Neutrophil (primary cell): ENCODE data around the gene CNTN5.

Experiments used
- H3K27ac ChIP-seq: fragments of 200-600 bp; sonication (generic); 2 replicates; pipeline ENCODE4 v1.5.1; 2016; ENCODE audit warnings: mild to moderate bottlenecking, moderate library complexity
- H3K27me3 ChIP-seq: fragments of 200-600 bp; sonication (generic); 2 replicates; pipeline ENCODE4 v1.6.0; 2016; ENCODE audit warnings: mild to moderate bottlenecking
- H3K36me3 ChIP-seq: fragments of 200-600 bp; sonication (generic); 2 replicates; pipeline ENCODE4 v1.5.1; 2017
- H3K4me1 ChIP-seq, 2 experiments: fragments of 200-600 bp in 1 of 2; sonication (generic) in 1 of 2; 1 replicate in 1 of 2; 2 replicates in 1 of 2; pipeline versions ENCODE4 v1.5.1 to v1.6.1; 2013 to 2016; ENCODE audit warnings: low read depth in 1 of 2, low read length in 1 of 2, mild to moderate bottlenecking in 1 of 2, moderate library complexity in 1 of 2; ENCODE audit not compliant: control insufficient read depth in 1 of 2, insufficient read depth in 1 of 2
- H3K4me3 ChIP-seq, 2 experiments: fragments of 200-600 bp in 1 of 2; sonication (generic) in 1 of 2; 1 replicate in 1 of 2; 2 replicates in 1 of 2; pipeline ENCODE4 v1.5.1; 2013 to 2016; ENCODE audit warnings: low read depth in 1 of 2, low read length in 1 of 2, mild to moderate bottlenecking in 1 of 2, moderate library complexity in 1 of 2
- H3K9me3 ChIP-seq: fragments of 200-600 bp; sonication (generic); 2 replicates; pipeline ENCODE4 v1.5.1; 2016
- TF ChIP-seq, protein P1 (sequence below): fragments of 200-600 bp; sonication (generic); IDR thresholded peaks from 2 replicates; pipeline ENCODE4 v1.5.1; 2016; ENCODE audit warnings: antibody characterized with exemption

CNTN5 gene

DNA sequence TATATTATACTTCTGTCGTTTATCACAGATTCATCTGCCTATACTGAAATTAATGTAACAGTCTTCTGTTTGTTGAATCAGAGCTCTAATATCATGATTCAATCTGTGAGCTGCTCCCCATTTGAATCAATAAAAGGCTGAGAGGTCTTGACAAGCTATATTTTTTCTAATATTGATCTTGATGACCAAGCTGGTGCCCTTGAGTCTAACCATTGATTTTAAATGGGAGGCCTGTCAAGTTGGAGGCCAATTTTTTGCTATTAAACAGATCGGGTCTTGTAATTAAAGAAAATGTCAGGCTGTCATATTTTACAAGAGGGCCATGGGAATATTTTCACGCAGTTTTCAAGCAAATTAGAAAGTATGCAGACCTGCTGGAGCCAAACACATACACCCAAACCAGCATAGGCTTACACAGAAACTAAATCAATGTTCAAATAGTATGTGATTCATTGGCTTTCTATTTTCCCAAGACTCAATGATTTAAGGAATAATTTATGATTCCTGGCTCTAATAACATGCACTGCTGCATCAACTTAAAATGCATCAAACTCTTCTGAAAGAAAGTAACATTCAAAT is 286.9 kb downstream of the CNTN5 start:
- H3K4me3 ChIP-seq, result no peak overlapping the region
- H3K27ac ChIP-seq, result no peak overlapping the region
- H3K4me1 ChIP-seq, result no peaks in the 10 kb centered on the region
- TF ChIP-seq, protein P1, sequence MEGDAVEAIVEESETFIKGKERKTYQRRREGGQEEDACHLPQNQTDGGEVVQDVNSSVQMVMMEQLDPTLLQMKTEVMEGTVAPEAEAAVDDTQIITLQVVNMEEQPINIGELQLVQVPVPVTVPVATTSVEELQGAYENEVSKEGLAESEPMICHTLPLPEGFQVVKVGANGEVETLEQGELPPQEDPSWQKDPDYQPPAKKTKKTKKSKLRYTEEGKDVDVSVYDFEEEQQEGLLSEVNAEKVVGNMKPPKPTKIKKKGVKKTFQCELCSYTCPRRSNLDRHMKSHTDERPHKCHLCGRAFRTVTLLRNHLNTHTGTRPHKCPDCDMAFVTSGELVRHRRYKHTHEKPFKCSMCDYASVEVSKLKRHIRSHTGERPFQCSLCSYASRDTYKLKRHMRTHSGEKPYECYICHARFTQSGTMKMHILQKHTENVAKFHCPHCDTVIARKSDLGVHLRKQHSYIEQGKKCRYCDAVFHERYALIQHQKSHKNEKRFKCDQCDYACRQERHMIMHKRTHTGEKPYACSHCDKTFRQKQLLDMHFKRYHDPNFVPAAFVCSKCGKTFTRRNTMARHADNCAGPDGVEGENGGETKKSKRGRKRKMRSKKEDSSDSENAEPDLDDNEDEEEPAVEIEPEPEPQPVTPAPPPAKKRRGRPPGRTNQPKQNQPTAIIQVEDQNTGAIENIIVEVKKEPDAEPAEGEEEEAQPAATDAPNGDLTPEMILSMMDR, result no peak
- no peaks in the 10 kb centered on the region for H3K9me3 ChIP-seq
- H3K36me3 ChIP-seq, result no peaks in the 10 kb centered on the region
- no peaks in the 10 kb centered on the region for H3K27me3 ChIP-seq

DNA sequence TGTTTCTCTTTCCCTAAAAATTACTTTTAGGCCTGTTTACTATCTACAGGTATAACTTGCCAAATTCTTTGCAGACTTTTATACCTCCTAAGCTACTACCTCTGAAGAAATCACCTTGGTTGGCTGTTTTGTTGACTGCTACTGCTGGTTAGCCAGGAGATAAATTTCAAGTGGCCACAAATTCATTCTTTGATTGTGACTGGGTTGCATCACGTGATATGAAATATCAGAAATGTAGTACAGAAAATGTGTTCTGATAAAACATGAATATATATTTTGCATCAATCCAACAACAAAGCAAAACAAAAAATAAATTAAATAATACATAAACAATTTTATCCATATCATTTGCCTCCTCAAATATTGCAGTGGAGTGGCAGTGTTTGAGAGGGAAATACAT is 291.1 kb downstream of the CNTN5 start:
- Histone ChIP-seq H3K4me1 (no peaks in the 10 kb centered on the region), H3K4me3 (no peak overlapping the region), H3K9me3 (no peaks in the 10 kb centered on the region), H3K27me3 (no peaks in the 10 kb centered on the region), H3K36me3 (no peaks in the 10 kb centered on the region), H3K27ac (no peak overlapping the region)
- TF ChIP-seq, protein P1, result no peak

DNA sequence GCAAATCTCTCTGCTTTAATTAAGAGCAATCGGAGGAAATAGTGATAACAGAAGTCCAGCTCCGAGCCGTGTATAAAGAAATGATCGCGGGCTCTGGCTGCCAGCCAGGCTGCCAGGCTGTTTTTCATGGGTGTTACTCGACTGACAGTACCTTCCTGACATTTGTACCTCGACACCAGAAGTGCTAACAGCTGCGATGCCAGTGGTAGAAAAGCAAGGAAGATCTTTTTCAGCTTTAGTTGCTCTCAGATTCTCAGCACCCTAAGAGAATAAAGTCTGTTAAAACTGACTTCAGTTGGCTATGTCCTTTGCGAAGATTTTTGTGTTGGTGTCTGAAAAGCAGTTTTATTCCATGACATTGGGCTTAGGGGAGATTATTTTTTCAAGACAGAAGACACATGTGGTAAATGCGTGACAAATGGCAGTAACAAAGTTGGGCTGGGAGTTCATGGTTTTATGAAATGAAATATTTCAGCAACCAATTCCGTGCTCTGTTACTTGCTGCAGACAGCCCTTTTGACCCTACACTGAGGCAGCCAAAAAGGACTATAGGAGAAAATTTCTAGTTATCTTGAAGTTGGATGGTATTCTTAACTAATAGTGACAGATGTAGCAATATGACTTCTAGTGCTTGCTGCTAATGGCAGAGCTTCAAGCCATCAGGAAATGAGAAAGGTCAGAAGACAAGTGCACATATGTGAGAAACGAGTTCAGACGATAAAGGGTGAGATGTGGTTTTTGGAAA is 296.2 kb downstream of the CNTN5 start:
- no peaks in the 10 kb centered on the region for H3K27me3 ChIP-seq
- no peak overlapping the region for H3K4me3 ChIP-seq
- H3K4me1 ChIP-seq, result no peaks in the 10 kb centered on the region
- H3K9me3 ChIP-seq, result no peaks in the 10 kb centered on the region
- H3K36me3 ChIP-seq, result no peaks in the 10 kb centered on the region
- no peak overlapping the region for H3K27ac ChIP-seq
- TF ChIP-seq, protein P1, result no peak

DNA sequence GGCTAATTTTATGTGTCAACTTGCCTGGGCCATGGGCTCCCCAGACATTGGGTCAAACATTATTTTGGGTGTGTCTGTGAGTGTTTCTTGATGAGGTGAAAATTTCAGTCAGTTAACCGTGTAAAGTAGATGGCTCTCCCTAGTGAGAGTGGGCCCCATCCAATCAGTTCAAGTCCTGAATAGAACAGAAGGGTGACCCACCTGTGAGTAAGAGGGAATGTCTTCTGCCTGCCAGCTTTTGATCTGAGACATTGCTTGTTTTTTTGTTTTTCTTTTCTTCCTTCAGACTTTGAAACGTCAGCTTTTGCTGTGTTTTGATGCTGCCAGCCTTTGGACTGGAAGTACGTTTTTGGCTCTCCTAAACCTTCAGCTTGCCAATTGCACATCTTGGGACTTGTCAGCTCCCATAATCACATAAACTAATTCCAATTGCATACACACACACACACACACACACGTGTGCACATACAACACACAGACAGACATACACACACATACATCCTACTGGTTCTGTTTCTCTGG is 300.1 kb downstream of the CNTN5 start:
- H3K36me3 ChIP-seq, result no peaks in the 10 kb centered on the region
- H3K27ac ChIP-seq, result no peak overlapping the region
- H3K4me3 ChIP-seq, result no peak overlapping the region
- TF ChIP-seq, protein P1, result no peak
- H3K27me3 ChIP-seq, result no peaks in the 10 kb centered on the region
- no peaks in the 10 kb centered on the region for H3K9me3 ChIP-seq
- H3K4me1 ChIP-seq, result no peaks in the 10 kb centered on the region

DNA sequence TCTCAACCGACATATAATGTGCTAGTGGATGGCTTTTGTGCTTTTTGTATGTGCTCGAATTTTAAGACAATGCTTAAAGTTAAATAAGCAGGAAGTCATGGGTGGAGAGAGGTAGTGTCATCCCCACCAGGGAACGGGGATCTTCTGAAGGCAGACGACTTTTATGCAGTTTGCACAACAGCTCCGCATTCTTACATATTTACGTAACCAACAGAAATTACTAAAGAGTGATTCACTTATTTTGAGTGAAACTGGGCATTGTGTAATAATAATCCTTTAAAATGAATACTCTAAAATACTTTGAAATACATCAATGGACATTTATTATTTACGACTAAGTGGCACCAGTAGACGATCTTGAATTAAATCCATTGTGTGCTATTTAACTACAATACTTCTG is 305.1 kb downstream of the CNTN5 start:
- TF ChIP-seq, protein P1, result no peak
- H3K27me3 ChIP-seq, result no peaks in the 10 kb centered on the region
- no peak overlapping the region for H3K27ac ChIP-seq

More for the DNA sequence above, 305.1 kb downstream of the CNTN5 start:
- H3K4me3 ChIP-seq, result no peak overlapping the region
- no peaks in the 10 kb centered on the region for H3K4me1 ChIP-seq
- no peaks in the 10 kb centered on the region for H3K9me3 ChIP-seq
- H3K36me3 ChIP-seq, result no peaks in the 10 kb centered on the region
